HG02840 (cell line): ENCODE measurements around the gene SLC51A.
"Not testable (repeated sequence)": the region's sequence is repeated elsewhere in the genome, so short reads cannot be mapped to it uniquely, and the experiment has no call there.

Experiments
- ATAC-seq: cut with Tn5 transposase; IDR thresholded peaks from one replicate; pipeline ENCODE4 v1.9.1; 2021; ENCODE audit warnings: mild to moderate bottlenecking, moderate library complexity, moderate number of reproducible peaks; ENCODE audit not compliant: unreplicated experiment, low FRiP score

SLC51A gene

GRCh38 chr3:196216089-196216564 is at the start of gene SLC51A:
SLC51A (plus strand) TSS chr3:196216534; CDS start chr3:196216713, 179 bp downstream.
- no peak for ATAC-seq

DNA sequence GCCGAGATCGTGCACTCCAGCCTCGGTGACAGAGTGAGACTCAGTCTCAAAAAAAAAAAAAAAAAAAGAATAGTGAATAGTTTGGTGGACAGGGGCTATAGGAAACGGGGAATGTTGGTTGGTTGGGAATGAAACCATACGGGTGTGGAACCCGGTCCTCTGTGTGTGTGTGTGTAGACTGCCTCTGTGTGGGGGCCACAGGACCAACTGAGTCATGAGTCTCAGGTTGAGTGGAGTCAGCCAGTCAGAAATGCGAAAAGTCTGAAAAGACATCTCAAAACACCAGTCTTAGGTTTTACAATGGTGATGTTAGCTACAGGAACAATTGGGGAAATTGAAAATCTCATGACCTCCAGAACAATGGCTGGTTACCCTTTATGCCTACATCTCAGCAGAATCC is 49.6 kb upstream of the SLC51A start:
- no peak for ATAC-seq

GRCh38 chr3:196168808-196169391 is 47.4 kb upstream of the SLC51A start:
- no peak for ATAC-seq

DNA sequence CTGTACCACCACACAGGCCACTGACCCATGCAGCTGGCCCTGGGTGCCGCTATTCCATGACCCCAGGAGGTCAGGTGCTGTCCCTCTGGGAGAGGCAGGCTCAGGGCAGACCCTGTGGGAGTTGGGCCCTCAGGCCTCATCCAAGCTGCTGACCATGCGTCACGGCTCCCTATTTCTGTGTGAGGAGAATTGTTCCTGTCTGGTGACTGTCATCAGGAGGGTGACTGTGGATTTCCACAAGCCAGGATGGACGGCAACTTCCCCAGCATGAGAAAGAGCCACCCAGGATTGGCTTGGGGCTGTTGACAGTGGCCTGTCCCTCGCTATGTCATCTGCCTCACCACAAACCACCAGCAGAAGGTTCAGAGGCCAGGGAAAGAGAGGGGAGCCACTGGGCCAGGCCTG is 46.5 kb upstream of the SLC51A start:
- ATAC-seq: no peak

DNA sequence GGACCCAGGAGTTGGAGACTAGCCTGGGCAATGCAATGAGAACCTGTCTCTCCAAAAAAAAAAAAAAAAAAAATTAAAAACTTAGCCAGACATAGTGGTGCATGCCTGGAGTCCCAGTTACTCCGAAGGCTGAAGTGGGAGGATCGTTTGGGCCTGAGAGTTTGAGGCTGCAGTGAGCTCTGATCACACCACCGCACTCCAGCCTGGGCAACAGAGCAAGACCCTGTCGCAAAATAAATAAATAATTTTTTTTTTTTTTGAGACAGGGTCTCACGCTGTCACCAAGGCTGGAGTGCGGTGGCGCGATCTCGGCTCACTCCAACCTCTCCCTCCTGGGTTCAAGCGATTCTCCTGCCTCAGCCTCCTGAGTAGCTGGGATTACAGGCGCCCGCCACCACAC is 46.0 kb upstream of the SLC51A start:
- not testable (repeated sequence) for ATAC-seq

DNA sequence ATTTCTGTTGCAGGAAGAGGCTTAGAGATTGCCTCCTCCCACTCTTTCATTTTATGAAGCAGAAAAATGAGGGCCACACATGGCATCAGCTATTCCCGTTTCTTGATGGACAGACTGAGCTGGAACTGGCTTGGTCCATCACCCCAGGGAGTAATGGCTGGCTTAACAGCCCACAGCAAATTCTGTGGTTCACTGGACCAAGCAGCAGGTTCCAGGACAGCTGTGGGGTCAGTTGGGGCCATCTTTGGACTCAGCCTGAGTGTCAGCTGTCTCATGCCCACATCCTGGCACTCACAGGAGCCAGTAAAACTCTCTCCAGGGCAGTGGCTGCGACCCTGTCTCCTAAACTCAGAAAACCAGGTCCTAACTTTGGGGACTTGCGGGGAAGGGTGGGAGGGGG is 41.7 kb upstream of the SLC51A start:
- ATAC-seq: no peak

GRCh38 chr3:196175116-196175625 is 41.2 kb upstream of the SLC51A start:
- no peak for ATAC-seq

GRCh38 chr3:196175722-196176121 is 40.6 kb upstream of the SLC51A start:
- no peak for ATAC-seq

GRCh38 chr3:196177567-196177966 is 38.8 kb upstream of the SLC51A start:
- ATAC-seq: no peak

DNA sequence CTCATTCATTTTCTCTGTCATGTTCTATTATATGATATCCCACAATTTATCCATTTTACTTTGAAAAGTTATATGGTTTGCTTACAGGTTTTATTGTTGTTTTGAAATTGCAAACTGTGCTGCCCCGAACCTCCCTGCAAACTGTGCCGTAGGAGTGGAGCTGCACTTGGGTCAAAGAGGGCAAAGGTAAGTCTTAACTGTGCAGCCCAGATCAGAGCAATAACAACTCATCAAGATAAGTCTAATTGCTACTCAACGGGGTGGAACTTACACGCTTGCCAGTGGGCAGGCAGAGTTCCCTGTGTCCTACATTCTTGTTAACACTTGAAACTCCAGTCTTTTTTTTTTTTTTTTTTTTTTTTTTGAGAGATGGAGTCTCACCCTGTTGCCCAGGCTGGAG is 38.4 kb upstream of the SLC51A start:
- ATAC-seq: no peak

DNA sequence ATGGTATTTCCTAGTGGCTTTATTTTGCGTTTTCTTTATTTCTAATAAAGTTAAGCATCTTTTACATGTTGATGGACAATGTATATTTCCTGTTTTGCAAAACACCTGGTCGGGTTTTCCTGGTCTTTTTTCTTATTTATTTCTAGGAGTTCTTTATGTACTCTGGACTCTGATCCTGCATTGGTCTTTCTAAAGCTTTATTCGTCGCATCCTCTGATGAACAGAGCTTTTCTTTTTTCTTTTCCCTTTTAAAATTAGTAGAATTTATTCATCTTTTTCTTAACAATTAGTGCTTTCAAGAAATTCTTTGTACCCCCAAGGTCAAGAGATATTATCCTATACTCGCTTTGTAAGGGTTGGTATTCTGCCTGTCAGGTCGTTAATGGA is 37.3 kb upstream of the SLC51A start:
- no peak for ATAC-seq

DNA sequence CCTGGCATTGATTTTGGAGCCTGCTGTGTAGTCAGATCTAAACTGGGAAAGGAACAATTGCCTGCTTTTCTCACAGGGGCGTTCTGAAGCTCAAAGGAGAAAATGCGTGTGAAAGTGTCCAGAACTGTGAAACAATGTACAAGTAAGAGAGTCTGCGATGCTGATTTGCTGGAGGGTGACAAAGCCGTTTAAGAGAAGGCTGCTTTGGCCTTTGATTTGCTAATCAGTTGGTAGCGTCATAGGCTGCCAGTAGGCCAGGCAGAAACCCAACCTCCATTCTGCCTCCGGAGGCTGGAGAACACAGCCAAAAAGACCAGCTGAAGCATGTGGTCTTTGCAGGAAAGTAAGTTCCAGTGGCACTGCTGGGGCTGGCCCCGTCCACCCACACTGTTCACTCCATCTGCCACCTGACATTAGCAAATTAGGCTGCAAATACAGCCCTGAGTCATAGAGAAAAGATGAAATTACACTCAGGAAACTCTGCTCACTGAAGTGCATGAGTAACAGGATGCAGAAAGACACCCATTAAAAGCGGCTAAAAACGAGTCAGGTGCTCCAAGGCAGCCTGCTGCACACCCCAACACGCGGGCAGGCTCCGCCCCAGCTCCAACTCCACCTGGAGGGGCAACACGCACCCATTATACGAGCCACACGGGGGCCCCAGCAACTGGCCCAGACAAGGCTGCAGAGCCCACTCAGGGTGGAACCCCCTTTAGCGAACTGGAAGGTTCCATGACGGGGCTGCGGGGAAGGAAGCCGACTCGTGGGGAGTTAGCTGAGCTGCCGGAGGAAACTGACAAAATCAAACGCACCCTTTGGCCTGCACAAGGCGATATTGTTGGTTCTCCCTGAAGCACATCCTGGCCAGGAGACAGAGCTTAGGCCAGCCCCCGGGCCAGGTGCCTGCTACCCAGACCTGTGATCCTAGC is 36.7 kb upstream of the SLC51A start:
- peak; percentile 66 for ATAC-seq

GRCh38 chr3:196180346-196180745 is 36.0 kb upstream of the SLC51A start:
- no peak for ATAC-seq

- ATAC-seq: no peak
These were observed 35.2 kb upstream of the SLC51A start for GRCh38 chr3:196181127-196181546.

DNA sequence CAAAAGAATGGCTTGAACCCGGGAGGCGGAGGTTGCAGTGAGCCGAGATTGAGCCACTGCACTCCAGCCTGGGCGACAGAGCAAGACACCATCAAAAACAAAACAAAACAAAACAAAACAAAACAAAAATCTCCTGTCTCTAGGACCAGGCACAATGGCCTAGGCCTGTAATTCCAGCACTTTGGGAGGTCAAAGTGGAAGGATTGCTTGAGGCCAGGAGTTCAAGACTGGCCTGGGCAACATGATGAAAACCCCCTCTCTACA is 32.2 kb upstream of the SLC51A start:
- ATAC-seq: not testable (repeated sequence)

DNA sequence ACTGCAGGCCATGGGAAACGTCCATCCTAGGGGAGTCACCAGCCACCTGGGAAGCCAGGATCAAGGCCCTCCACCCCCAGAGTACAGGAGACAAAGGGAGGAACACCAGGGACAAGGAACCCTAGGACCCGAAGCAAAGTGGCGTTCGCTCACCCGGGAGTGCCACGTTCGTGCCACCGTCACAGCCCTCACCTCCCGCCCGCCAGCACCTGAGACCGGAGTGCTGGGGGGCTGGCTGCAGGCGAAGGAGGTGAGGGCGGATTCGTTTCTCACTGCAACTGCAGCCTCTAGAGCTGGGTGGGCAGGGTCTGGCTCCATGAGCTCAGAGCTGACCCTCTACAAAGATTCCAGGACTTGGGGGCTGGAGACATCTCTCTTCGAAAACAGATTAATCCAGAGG is 31.5 kb upstream of the SLC51A start:
- no peak for ATAC-seq

- ATAC-seq: no peak
These were observed 29.4 kb upstream of the SLC51A start for GRCh38 chr3:196186651-196187573.

DNA sequence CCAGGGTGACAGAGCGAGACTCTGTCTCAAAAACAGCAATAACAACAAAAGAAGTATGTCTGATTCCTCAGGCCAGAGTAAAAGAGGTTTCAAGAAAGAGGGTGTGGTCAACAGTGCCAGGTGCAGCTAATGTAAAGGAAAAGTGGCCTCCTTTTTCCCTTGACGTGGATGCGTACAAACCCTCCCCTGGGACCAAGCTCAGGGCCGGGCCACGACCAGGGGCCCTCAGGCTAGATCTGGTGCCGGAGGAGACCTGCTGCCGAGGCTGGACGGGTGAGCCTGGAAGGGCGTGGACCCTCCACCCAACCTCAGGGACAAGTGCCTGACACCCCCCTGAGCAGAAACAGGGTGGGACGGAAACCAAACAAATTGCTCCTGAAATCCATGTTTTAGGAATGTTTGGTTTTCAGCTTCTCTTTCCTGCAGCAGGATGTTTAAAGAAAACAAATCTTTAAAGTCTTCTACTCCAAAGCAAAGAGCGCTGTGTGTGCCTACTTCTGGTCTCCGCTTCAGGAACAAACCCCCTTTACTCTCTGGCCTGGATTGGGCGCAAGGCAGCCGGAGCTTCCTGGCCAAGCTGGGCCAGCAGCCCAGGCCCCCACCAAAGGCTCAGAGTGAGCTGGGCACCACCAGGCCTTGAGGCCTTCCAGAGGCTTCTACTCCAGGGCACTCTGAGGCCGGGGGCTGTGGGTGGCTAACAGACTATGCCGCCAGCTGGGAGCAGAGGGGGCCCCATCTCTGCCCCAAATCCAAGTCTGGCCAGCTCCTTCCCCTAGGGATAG is 26.6 kb upstream of the SLC51A start:
- no peak for ATAC-seq

DNA sequence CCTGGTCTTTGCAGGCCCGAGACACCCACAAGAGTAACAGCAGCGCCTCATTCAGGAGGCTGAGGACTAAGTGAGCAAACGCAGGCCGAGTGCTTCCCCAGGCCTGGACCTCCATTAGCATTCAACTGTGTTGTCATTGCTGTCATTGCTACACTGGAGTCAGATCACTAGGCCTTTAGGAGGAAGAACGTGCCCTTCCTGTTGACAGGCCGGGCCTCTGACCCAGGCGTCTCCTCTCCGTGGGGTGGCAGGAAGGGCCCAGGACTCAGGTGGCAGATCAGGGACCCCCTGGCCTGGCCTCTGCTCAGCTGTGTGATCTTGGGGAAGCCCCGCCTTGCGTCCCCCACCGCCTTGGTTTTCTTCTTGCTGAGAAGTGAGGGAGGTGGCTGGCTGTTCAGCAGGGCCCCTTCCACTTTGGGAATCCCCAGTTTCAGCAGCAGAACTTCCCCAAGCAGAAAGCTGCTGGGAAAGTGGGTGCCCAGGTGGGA is 24.3 kb upstream of the SLC51A start:
- ATAC-seq: no peak

DNA sequence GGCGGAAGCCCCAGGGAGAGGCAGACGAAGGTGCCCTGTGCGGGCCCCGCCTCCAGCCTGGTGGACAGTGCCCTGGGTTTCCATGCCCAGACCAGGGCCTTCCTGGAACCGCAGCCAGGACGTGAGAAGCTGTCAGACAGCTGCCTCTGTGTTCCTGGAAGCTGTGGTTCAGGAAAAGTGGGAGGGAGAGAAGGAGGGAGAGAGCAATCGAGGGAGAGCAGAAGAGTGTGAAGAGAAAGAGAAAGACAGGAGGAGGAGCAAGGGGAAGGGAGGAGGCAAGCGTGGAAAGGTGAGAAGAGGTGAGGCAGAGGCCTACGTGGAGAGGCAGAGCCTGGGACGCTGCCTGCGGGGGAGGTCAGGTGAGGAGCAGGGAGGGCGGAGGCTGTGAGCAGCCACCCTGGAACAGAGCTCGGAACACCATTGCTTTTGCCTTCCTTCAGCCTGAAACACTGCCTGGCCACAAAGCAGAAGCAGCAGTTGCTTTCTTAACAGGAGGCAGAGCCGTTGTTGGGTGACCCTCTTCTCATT is 23.7 kb upstream of the SLC51A start:
- ATAC-seq: no peak
